HG02943 (cell line): ENCODE data around the gene PREP.

Experiments used
- ATAC-seq: cut with Tn5 transposase; IDR thresholded peaks from one replicate; pipeline ENCODE4 v1.9.1; 2021; ENCODE audit warnings: mild to moderate bottlenecking, low read depth, moderate library complexity; ENCODE audit not compliant: unreplicated experiment

PREP gene

DNA sequence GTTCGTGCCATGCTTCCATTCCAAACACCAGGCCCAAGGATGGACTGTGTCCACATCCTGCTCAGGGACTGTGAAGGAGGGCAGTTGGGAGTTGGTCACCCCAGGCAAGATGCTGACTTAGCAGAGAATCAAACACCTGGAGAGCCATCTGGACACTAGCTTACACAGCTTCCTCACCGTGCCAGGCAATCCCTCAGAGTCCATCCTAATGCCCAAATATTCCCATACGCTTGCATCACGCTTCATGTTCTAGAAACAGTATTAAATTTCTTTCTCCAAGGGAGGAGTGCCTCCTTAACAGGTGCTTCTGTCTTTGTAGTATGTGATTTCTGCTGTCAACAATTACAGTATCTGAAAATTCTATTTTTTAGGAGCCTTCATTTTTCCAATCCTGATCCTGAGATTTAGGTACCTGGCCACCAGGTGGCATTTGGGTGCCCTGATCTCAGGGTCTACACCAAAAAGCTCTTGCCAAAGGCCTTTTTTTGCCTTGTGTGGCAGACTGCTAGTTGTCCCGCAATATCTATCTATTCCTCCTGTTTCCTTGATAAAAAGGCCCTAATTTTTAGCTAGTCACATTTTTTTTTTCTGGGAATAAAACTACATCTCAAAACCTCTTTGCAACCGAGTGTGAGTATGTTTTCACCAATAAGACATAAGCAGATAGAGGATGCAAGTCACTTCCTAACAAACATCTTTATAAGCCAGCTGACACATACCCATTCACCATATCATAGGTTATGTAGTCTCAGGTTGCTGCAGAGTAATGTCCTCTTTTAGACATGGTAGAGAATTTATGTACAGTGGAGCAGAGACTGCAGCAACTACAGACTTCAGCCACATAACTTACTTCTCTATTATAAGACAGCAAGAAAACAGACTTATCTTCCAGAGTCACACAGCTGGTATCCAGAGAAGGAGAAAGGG, 85.0 kb downstream of the PREP start:
- no peak for ATAC-seq

DNA sequence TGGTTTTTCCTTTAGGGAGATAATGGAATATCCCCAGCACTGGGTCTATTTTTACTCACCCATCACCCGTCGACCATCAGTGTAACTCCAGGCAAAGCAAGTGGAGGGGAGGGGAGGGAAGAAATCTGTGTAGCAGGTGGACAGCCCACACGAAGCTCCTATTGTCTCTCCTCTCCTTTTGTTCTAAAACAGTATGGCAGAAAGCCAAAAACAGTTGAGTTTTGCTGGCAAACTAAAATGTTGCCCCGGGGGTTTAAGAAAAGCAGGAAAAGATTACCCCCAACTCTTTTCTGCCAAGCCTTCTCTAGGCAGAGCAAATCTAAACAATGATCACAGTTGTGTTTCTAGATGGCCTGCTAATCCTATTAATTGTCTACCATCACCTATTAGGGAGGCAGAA, 89.7 kb downstream of the PREP start:
- no peak for ATAC-seq

DNA sequence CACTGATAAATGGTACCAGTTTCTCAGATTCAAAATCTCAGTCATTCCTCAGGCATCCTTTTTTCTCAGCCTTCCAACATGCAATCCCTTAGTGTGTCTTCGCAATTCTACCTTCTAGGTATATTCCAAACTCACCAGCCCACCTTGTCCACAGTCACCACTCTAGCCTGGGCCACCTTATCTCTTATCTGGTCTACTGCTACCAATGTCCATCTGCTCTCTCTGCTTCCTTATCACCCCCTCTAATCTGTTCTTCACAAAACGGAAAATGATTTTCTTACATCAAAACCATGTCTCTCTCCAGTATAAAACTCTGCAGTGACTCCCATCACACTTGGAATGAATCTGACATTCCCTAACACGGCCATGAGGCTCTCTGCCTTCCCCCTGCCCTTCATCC, 91.9 kb downstream of the PREP start:
- no peak for ATAC-seq

DNA sequence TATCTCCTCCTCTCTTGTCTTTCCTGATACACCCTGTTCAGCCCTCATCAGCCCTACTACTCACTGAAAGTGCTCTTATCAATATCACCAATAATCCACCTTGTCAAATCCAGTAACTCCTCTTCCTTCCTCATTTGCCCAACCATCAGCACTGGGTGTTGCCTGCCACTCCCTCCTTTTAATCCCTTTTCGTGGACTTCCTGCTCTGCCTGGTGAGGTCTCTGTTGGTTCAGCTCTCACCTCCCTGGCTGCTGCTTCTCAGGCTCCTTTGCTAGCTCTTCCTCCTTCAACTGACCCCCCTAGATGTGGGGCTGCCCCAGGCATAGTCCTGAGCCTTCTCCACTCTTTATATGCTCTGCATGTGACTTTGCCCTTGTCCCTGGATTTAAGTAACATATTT, 92.5 kb downstream of the PREP start:
- ATAC-seq: no peak

DNA sequence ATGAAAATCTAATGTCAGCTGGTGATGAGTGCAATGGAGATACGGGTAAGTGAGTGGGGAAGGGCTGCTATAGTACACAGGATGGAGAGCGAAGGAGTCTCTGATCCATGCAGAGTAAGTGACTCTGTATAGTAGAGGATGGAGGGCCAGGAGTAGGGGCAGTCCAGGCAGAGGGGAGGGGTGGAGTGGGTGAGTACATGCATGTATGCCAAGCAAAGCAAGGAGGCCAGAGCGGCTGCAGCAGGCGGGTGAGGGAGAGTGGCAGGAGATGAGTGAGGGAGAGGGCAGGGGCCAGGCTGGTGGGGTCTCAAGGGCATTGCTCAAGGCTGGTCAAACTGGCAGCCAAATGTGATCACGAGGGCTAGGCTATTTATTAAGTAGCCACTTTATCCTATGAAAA, 94.0 kb downstream of the PREP start:
- ATAC-seq: no peak

DNA sequence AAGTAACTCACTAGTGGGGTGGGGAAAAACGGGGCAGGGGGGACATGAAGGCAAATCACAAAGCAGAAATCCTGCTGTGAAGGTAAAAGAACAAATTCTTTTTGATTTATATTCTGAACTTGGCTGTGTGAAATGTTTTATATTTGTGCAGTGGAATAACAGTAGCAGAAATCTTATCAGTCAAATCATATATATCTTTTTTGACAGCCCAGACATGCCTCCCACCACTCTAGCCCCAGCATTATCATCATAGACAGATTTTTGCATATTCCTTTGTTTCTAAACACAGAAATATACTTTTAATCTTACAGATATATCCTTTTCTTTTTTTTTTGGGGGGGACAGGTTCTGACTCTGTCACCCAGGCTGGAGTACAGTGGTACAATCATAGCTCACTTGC, 97.4 kb downstream of the PREP start:
- no peak for ATAC-seq

DNA sequence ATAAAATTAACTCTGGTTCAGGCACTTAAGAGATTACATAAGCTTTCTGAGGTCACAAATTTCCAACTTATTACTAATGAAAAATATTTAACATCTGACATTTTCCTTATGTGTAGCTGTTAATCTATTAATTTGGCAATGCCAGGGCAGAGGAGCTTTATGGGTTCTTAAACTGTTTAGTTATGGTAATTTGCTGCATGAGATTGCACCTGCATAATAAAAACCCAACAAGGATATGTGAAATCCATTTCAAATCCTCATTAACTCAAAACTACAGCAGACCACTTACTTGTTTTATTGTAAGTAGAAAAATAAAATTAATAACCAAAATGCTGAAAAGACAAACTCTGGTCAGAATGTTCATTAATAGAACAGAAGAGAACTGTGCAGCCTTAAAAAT, 98.1 kb downstream of the PREP start:
- no peak for ATAC-seq

DNA sequence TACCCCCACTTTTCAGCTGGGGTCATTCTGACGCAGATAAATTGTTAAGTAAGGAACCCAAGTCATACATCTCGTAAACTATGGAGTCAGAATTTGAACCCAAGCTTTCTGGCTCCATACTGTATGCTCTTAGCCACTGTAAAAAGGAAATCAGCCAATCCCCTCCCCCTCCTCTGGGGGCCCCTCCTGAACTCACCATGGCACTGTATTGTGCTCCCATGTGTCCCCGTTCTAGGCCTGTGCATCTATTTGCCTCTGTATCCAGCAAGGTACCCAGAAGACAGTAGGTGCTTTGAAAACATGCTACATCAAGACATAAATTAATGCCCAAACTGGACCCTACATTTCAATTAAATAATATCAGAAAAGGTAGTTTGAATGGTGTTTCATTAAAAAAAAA, 98.5 kb downstream of the PREP start:
- no peak for ATAC-seq

DNA sequence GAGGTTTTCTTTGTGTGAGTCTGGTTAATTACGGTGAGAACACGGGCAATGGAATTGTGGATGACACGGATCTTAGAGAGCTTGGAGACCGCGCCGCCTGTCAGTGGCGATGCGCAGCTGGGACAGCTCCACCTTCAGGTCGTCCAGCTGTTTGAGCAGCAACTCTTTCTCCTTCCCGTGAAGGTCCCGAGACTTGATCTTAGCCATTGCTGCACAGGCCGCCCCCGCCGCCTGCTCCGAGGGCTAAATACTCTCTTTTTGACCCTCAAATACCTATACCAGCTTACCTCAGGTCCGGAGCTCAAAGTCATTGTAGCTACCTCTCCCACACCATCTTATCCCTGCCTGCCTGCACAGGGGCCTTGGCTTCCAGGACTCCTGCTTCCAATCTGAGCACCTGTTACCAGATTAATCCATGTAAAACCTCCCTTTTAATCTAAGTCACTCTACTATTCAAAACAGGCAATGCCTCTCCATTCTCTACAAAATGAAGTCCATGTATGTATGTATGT, 100.2 kb downstream of the PREP start:
- ATAC-seq: no peak

DNA sequence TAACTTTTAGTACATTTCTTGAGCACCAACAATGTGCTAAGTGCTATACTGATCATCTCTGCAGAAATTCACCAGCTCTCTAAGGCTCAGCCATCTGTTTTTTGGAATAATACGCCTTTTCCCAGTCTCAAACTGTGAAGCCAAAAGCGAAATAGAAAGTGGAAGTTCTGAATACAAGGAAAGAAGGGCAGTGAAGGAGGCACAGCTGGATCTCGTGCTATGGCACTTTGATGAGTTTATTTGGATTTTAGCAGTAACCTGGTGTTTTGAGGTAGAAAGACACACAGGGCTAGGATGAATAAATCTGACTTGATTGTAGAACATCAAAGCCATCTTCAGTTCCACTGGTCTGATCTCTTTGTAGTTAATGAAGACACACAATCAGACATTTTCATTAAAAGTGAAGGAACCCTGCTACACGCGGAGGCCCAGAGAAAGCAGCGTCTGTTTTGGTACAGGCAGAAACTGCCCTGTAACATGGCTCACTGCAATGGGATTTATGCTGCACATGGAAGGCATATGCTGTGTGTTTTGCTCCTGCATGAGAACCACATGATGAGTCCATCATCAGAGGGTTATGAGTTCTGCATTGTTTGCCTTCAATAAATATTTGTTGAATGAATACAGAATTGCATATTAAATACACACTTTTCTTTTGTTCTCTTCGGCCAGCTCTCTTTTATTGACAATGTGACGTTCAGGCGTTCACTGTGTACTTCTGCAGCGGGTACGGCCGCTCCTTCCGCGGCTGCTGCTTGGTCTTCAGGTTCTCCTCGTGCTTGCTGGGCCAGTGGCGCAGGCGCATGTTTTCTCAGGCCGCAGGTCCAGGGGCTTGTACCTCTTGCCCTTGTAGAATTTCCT, 100.9 kb downstream of the PREP start:
- no peak for ATAC-seq

DNA sequence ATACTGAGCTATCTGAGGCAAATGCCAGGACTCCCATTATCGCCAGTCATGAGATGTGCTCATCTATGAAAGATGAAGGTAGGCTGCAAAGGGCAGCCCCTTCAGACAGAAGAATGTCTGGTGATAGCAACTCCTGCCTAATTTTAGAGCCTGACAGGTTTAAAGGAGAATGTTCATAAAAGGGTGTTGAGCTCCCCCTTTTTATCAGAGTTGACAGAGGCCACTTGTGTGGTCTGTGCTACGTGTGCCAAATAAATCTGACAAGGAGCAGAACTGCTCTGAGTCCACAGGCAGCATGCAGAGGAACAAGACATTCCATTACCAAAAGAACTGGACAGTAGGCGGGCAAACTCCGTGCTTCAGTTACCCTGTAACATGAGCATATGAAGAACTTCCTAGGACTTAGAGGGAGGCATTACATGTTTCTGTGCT, 101.8 kb downstream of the PREP start:
- no peak for ATAC-seq

DNA sequence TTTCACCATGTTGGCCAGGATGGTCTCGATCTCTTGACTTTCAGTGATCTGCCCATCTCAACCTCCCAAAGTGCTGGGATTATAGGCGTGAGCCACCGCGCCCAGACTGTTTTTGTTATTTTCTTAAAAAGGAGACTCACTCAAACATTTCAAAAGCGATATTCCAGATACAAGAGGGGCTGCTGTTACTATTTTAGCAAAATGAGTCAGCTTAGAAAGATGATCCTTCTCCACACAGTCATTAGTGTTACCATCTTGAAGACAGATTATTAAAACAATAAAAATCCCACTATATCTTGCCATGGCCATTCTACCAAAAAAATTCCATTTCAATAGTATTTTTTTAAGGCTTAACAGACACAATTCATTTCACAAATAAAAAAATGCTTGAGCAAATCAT, 102.8 kb downstream of the PREP start:
- ATAC-seq: no peak

DNA sequence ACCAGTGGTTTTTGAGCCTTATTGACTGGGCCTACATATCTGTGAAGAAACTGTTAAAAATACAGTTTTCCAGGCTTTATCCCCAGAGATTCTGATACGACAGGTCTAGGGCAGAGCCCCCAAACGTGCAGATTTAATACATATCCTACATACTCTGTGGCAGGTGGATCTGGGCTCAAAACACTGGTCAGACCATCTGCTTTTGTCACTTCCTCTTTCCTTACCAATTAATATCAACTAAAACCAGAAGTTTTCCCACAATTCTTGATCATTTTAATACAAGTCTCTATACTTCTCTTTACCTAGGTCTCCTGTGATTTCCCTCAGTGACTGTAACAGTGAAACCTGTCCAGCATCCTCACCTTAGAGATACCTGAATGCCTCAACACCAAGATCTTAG, 108.8 kb downstream of the PREP start:
- no peak for ATAC-seq

DNA sequence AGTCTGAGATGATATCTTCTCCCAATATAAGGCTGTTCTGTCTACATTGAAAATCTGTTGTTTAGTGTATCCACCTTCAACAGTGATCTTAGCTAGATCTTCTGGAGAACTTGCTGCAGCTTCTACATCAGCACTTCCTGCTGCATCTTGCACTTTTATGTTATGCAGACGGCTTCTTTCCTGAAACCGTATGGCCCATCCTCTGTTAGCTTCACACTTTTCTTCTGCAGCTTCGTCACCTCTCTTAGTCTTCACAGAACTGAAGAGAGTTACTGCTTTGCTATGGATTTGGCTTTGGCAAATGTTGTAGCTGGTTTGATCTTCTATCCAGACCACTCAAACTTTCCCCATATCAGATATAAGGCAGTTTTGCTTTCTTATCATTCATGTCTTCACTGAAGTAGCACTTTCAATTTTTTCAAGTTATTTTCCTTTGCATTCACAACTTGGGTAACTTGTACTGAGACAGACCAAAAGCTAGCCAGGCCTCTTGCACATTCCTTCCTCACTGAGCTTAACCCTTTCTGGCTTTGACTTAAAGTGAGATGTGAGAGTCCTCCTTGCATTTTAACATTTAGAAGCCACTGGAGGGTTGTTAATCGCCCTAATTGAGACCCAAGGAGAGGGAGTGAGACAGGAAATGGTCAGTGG, 110.1 kb downstream of the PREP start:
- no peak for ATAC-seq

DNA sequence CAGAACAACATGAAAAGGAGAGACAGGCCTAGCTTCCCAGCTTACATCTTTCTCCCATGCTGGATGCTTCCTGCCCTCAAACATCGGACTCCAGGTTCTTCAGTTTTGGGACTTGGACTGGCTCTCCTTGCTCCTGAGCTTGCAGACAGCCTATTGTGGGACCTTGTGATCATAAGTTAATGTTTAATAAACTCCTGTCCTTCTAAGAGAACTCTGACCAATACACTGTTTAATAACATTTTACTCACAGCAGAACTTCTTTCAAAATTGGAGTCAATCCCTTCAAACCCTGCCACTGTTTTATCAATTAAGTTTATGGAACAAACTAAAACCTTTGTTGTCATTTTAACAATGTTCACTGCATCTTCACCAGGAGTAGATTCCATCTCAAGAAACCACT, 111.4 kb downstream of the PREP start:
- ATAC-seq: no peak

DNA sequence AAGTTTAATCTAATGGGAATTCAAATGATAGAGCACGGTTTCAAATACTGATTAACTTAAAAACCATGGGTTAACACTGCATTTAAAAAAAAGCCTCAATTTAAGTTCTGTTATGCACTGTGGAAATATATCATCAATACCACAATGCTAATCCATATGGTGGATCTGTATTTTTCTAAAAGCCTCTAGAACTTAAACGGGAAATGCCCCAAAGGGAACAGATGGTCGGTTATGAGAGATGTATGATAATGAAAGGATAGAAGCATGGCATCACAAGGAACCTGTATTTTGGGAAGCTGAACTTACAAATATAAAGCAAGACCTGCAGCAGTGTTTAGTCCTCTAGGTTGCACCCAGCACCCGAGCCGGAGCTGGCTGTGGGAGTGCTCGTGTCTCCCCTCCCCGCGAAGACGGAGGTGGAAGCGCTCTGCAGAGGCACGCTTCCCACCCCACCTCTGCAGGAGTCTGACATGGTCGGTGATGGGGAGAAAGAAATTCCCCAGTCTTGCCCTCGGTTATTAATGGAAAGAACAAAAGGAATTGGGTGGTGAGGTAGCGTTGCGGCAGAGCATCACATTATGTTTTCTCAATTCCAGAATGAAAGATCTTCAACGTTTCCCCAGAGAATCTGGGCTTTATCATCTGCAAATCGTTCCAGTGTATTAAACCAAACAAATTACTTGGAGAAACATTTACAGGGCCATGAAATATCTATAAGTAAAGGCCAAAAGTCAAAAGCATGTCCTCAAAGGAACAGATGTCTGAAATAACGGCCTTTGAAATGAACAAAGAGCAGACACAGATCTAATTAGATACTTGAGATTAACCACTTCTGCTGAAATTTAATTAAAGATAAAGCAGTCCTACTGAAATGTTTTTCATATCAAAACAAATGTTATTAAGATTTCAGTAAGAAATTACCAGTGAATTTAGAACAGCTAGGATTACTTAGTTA, 120.0 kb downstream of the PREP start:
- no peak for ATAC-seq

DNA sequence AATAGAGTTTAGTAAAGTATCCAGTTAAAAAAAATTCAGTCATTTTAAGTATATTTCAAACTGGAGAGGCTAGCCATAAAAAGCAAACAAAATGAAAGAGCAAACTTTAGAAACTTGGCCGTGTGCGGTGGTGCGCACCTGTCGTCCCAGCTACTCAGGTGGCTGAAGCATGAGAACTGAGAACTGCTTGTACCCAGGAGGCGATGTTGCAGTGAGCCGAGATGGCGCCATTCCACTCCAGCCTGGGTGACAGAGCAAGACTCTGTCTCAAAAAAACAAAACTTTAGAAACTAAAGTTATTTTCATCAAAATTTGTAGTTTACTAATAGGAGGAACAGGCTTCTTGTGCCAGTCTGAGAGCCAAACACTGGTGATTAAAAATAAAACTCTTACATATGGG, 122.8 kb downstream of the PREP start:
- no peak for ATAC-seq

DNA sequence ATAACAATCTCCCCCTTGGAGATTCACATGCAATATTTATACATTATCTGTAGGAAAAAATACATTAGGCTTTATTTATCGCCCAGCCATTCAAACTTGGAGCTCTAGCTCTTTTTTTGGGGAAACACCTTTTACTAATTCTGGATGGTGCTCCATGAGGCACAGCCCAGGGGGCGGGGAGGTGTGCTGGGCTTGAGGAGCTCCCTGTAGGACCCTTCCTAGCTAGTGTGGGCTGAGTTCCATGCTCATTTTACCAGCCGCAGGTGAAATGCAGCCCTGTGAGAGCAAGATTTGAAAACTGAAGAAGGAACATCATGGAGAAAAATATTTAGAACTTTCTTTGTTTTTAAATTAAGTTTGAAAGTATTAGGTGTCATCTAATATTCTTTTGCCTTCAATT, 123.4 kb downstream of the PREP start:
- ATAC-seq: no peak

DNA sequence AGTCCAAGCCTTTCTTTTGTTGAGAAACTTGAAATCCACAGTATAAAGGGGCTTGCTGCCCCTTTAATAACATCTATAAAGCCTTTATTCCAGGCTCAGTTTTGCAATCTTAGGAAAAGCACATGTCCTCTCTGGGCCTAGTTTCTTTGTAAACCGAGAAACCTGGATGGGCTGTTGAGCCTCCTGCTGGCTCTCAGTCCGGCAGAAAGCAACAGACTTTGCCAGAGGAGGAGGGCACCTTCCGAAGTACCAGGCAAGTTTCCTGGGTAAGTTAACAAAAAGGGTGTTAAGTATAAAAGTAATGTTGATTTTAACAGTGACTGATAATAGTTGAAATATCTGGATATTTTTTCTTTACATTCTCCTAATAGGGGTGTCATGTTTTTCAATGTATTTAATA, 124.1 kb downstream of the PREP start:
- ATAC-seq: no peak

DNA sequence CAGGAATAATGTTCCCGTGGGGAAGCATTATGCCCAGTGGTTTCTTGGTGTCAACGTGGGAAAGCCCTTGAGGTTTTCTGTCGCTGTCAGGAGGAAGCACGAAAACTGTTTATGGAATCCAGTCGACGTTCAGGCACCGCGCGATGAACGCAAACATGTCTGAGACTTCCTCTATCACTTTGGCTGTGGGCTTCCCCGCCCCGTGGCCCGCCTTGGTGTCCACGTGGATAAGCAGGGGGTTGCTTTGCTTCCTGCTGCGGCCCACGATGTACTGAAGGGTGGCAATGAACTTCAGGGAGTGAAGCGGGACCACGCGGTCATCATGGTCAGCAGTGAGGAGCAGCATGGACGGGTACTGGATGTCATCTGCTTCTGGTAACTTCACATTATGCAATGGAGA, 124.8 kb downstream of the PREP start:
- no peak for ATAC-seq
